Smooth muscle cell of the umbilical artery (primary cell): ENCODE results near the gene HLA-E. TPM values are rescaled to one million over a fixed set of nuclear protein-coding genes. Genes with fewer than 3 reads are reported as not detected.

Experiments
- total RNA-seq: library from RNA; depleted of rRNA; stranded (reverse); fragments of >200 nt; gene quantifications from 2 replicates; pipeline ENCODE4 v1.2.3, GENCODE V29; 2014

Gene HLA-E
- 216 and 227 TPM in 2 replicates for total RNA-seq

GRCh38 chr6:30489081-30490025 is at the start of gene HLA-E:
Gene HLA-E, plus strand, starts transcription at chr6:30489509. Its CDS starts 23 bp downstream, at chr6:30489532.

Other genes starting within 250 kb of the HLA-E start
- gene TRIM39, start 162.6 kb upstream of the HLA-E start, total RNA-seq: 9.5 and 10.8 TPM in 2 replicates
- gene RPP21, start 144.4 kb upstream of the HLA-E start, total RNA-seq: 19.3 and 29.1 TPM in 2 replicates
- 40.1 and 48.8 TPM in 2 replicates for gene GNL1, start 67.0 kb downstream of the HLA-E start, total RNA-seq
- 4.5 and 6.2 TPM in 2 replicates for gene PRR3, start 67.8 kb downstream of the HLA-E start, total RNA-seq
- gene ABCF1, start 81.9 kb downstream of the HLA-E start, total RNA-seq: 35.9 and 54.6 TPM in 2 replicates
- gene PPP1R10, start 127.7 kb downstream of the HLA-E start, total RNA-seq: 17.5 and 24.6 TPM in 2 replicates
- 26.4 and 28.8 TPM in 2 replicates for gene MRPS18B, start 128.3 kb downstream of the HLA-E start, total RNA-seq
- gene ATAT1, start 137.4 kb downstream of the HLA-E start, total RNA-seq: 4.8 and 5.6 TPM in 2 replicates
- gene C6orf136, start 157.6 kb downstream of the HLA-E start, total RNA-seq: 3.0 and 3.2 TPM in 2 replicates
- 33.6 and 37.8 TPM in 2 replicates for gene DHX16, start 183.5 kb downstream of the HLA-E start, total RNA-seq
- gene PPP1R18, start 197.1 kb downstream of the HLA-E start, total RNA-seq: 32.1 and 71.9 TPM in 2 replicates
- 0.59 and 2.2 TPM in 2 replicates for gene NRM, start 201.5 kb downstream of the HLA-E start, total RNA-seq
- 4.5 and 13.2 TPM in 2 replicates for gene MDC1, start 227.8 kb downstream of the HLA-E start, total RNA-seq
- 252 and 681 TPM in 2 replicates for gene TUBB, start 230.8 kb downstream of the HLA-E start, total RNA-seq